SU-DHL-6 (cell line): ENCODE measurements around the gene CRYBA1.

Source experiments
- H2AFZ ChIP-seq: fragments of 200-600 bp; sonication (generic); 2 replicates; pipeline ENCODE4 v1.6.1; 2014; ENCODE audit warnings: low read depth, mild to moderate bottlenecking, moderate library complexity, mixed read lengths, antibody characterized with exemption, low read length; ENCODE audit not compliant: severe bottlenecking
- H3F3A ChIP-seq: fragments of 200-600 bp; shearing (Covaris generic); 2 replicates; pipeline ENCODE4 v1.6.0; 2016; ENCODE audit warnings: antibody characterized with exemption, mild to moderate bottlenecking; ENCODE audit not compliant: insufficient read depth
- H3K27ac ChIP-seq: fragments of 200-600 bp; sonication (generic); 2 replicates; pipeline ENCODE4 v1.5.1; 2016; ENCODE audit warnings: low read depth, mild to moderate bottlenecking, low read length, moderate library complexity, mixed read lengths
- H3K27me3 ChIP-seq: fragments of 200-600 bp; sonication (generic), shearing (Covaris generic); 2 replicates; pipeline ENCODE4 v1.6.0; 2014; ENCODE audit warnings: mild to moderate bottlenecking, low read length
- H3K36me3 ChIP-seq: fragments of 200-600 bp; sonication (generic); 2 replicates; pipeline ENCODE4 v1.6.1; 2014; ENCODE audit warnings: mild to moderate bottlenecking, low read length, mixed read lengths
- H3K4me2 ChIP-seq: fragments of 300-600, 200-600 bp; shearing (Covaris generic), sonication (generic); 2 replicates; pipeline ENCODE4 v1.6.0; 2014; ENCODE audit warnings: low read length, low read depth, mild to moderate bottlenecking; ENCODE audit not compliant: poor library complexity, severe bottlenecking
- H3K4me3 ChIP-seq: fragments of 200-600 bp; sonication (generic); 2 replicates; pipeline ENCODE4 v1.5.1; 2014; ENCODE audit warnings: antibody characterized with exemption, low read length, mild to moderate bottlenecking, mixed read lengths; ENCODE audit not compliant: insufficient read depth, poor library complexity, severe bottlenecking
- H3K79me2 ChIP-seq: fragments of 200-600 bp; sonication (generic); 2 replicates; pipeline ENCODE4 v1.6.1; 2014; ENCODE audit warnings: mild to moderate bottlenecking, low read length, moderate library complexity; ENCODE audit not compliant: insufficient read depth
- H3K9ac ChIP-seq: fragments of 200-600 bp; sonication (generic); 2 replicates; pipeline ENCODE4 v1.7.0; 2014; ENCODE audit warnings: mild to moderate bottlenecking, low read length
- H3K9me2 ChIP-seq: fragments of 200-600 bp; sonication (generic); replicated peaks from 2 replicates; pipeline ENCODE4 v1.6.1; 2014; ENCODE audit warnings: low read length; ENCODE audit not compliant: insufficient read depth
- H3K9me3 ChIP-seq: fragments of 200-600 bp; sonication (generic); 2 replicates; pipeline ENCODE4 v1.6.1; 2014; ENCODE audit warnings: low read length, mixed read lengths; ENCODE audit not compliant: insufficient read depth
- H4K20me1 ChIP-seq: fragments of 200-600 bp; sonication (generic); 2 replicates; pipeline ENCODE4 v1.6.1; 2014; ENCODE audit warnings: low read depth, mild to moderate bottlenecking, antibody characterized with exemption, low read length, moderate library complexity, mixed read lengths
- EZH2phosphoT487 ChIP-seq: fragments of 200-600 bp; sonication (generic), shearing (Covaris generic); conservative IDR thresholded peaks from 2 replicates; pipeline ENCODE4 v1.6.1; 2018; ENCODE audit warnings: mild to moderate bottlenecking, antibody characterized with exemption, low read length, moderate library complexity, mixed read lengths
- TF ChIP-seq, protein P1 (sequence below): fragments of 200-600 bp; sonication (generic); IDR thresholded peaks from one replicate; pipeline ENCODE4 v1.5.1; 2017; ENCODE audit warnings: antibody characterized with exemption, mild to moderate bottlenecking, low read length, moderate library complexity; ENCODE audit not compliant: insufficient read depth, poor library complexity, severe bottlenecking

Gene CRYBA1

GRCh38 chr17:29273924-29274323 lies 27.3 kb downstream of the CRYBA1 start:
- H3K9me2 ChIP-seq: no peaks in the 10 kb centered on the region
- TF ChIP-seq, protein P1, sequence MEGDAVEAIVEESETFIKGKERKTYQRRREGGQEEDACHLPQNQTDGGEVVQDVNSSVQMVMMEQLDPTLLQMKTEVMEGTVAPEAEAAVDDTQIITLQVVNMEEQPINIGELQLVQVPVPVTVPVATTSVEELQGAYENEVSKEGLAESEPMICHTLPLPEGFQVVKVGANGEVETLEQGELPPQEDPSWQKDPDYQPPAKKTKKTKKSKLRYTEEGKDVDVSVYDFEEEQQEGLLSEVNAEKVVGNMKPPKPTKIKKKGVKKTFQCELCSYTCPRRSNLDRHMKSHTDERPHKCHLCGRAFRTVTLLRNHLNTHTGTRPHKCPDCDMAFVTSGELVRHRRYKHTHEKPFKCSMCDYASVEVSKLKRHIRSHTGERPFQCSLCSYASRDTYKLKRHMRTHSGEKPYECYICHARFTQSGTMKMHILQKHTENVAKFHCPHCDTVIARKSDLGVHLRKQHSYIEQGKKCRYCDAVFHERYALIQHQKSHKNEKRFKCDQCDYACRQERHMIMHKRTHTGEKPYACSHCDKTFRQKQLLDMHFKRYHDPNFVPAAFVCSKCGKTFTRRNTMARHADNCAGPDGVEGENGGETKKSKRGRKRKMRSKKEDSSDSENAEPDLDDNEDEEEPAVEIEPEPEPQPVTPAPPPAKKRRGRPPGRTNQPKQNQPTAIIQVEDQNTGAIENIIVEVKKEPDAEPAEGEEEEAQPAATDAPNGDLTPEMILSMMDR: no peak
- TF ChIP-seq EZH2phosphoT487: no peak
- H3K36me3 ChIP-seq: peaks cover 34% of the 10 kb centered on the region
- H2AFZ ChIP-seq: no peak overlapping the region
- H3K9ac ChIP-seq: no peak overlapping the region
- H3K79me2 ChIP-seq: peaks cover 95% of the 10 kb centered on the region
- H3K27me3 ChIP-seq: no peaks in the 10 kb centered on the region
- H3K9me3 ChIP-seq: no peaks in the 10 kb centered on the region
- H3F3A ChIP-seq: peaks cover 12% of the 10 kb centered on the region; the same call in 1 of the 2 replicates
- H4K20me1 ChIP-seq: peaks cover 59% of the 10 kb centered on the region
- no peak overlapping the region for H3K27ac ChIP-seq
- H3K4me2 ChIP-seq: no peak overlapping the region
- no peak overlapping the region for H3K4me3 ChIP-seq

- Histone ChIP-seq H3K4me2 (no peak overlapping the region), H3K4me3 (no peak overlapping the region), H3K27me3 (no peaks in the 10 kb centered on the region), H4K20me1 (peaks cover 70% of the 10 kb centered on the region), H3K9me2 (no peaks in the 10 kb centered on the region), H3K36me3 (peaks cover 31% of the 10 kb centered on the region), H3K9me3 (no peaks in the 10 kb centered on the region), H3K9ac (no peak overlapping the region), H3K79me2 (peaks cover 100% of the 10 kb centered on the region), H2AFZ (no peak overlapping the region), H3K27ac (no peak overlapping the region), H3F3A (peaks cover 9% of the 10 kb centered on the region; the same call in 1 of the 2 replicates)
- TF ChIP-seq EZH2phosphoT487: no peak
- TF ChIP-seq, protein P1: no peak
Observed at GRCh38 chr17:29278692-29279091, 32.0 kb downstream of the CRYBA1 start.

- Histone ChIP-seq H3K27ac (no peak overlapping the region), H3K9me3 (no peaks in the 10 kb centered on the region), H4K20me1 (peaks cover 67% of the 10 kb centered on the region), H3K27me3 (no peaks in the 10 kb centered on the region), H3F3A (peaks cover 7% of the 10 kb centered on the region; the same call in 1 of the 2 replicates), H3K9ac (no peak overlapping the region), H3K79me2 (peaks cover 100% of the 10 kb centered on the region), H3K4me2 (no peak overlapping the region), H3K36me3 (peaks cover 26% of the 10 kb centered on the region), H2AFZ (no peak overlapping the region), H3K4me3 (no peak overlapping the region), H3K9me2 (no peaks in the 10 kb centered on the region)
- TF ChIP-seq, protein P1: no peak
- no peak for TF ChIP-seq EZH2phosphoT487
Observed at GRCh38 chr17:29279397-29280070, 32.9 kb downstream of the CRYBA1 start.
